Measurements from ENCODE around the gene APOH. TPM values are rescaled to one million over a fixed set of nuclear protein-coding genes. Genes with fewer than 3 reads are reported as not detected.

Gene APOH
- total RNA-seq, 1 donor from 2014 or later, result not detected

DNA sequence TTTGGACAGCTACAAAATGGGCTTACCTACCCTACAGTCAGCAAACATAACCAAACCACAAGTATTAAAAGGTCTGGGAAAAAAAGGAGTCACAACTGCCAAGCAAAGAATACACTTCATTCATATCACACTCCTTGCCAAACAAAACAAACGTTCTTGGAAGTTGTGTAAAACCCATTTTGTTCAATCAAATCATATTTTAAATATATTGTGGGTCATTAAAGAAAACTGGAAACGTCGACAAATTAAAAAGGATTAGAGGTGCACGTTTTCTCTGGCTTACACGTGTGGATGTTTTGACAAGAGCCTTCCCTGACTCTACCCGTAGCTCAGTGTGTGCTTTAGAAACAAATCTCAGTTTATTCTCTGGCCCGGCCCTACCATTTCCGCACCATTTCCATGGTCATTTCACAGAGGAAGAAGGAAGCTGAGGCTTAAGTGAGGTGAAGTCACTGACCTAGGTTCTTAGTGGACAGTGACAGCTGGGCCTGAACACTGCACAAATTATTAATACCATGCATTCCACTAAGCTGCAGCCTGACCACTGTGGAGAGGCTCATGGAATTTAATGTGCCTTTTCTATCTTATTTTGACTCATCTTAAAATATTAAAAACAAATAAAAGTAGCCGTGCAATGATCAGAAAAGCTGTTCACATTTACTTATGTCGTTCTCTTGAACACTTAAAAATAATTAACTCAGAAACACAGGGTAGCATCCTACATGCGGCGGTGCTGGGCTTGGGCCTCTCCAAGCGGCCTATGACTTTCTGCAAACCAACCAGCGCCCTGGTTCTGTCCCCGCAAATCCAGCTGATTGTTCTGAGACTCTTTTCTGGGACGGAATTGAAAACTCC is 38.2 kb downstream of the APOH start:
- H3K4me2 ChIP-seq, result peak overlapping the region; percentile 82
- H3K27ac ChIP-seq, result no peak overlapping the region
- peak overlapping the region; percentile 65 for H2AFZ ChIP-seq (replicated peaks)
- TF ChIP-seq EZH2 (IDR thresholded peaks at IDR 0.05) (no peak), EZH2phosphoT487 (IDR thresholded peaks at IDR 0.05) (no peak)
- TF ChIP-seq, protein P1, sequence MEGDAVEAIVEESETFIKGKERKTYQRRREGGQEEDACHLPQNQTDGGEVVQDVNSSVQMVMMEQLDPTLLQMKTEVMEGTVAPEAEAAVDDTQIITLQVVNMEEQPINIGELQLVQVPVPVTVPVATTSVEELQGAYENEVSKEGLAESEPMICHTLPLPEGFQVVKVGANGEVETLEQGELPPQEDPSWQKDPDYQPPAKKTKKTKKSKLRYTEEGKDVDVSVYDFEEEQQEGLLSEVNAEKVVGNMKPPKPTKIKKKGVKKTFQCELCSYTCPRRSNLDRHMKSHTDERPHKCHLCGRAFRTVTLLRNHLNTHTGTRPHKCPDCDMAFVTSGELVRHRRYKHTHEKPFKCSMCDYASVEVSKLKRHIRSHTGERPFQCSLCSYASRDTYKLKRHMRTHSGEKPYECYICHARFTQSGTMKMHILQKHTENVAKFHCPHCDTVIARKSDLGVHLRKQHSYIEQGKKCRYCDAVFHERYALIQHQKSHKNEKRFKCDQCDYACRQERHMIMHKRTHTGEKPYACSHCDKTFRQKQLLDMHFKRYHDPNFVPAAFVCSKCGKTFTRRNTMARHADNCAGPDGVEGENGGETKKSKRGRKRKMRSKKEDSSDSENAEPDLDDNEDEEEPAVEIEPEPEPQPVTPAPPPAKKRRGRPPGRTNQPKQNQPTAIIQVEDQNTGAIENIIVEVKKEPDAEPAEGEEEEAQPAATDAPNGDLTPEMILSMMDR (IDR thresholded peaks at IDR 0.05), result no peak
- no peaks in the 10 kb centered on the region for H3K36me3 ChIP-seq
- peaks cover 20% of the 10 kb centered on the region for H4K20me1 ChIP-seq (ENCODE audit: low read depth)
- H3K9me3 ChIP-seq (ENCODE audit: low read depth), result no peaks in the 10 kb centered on the region
- peaks cover 4% of the 10 kb centered on the region for H3F3A ChIP-seq (ENCODE audit: low read depth)
- peaks cover 24% of the 10 kb centered on the region for H3K4me1 Mint-ChIP-seq
- peak overlapping the region; percentile 64 for H3K4me3 ChIP-seq
- peaks cover 19% of the 10 kb centered on the region for H3K4me1 ChIP-seq
- H3K9ac ChIP-seq, result no peak overlapping the region
- peak overlapping the region; percentile 43 for H3K27ac Mint-ChIP-seq
- H3K9me3 Mint-ChIP-seq, result no peaks in the 10 kb centered on the region
- H3K27me3 ChIP-seq, result no peaks in the 10 kb centered on the region
- no peaks in the 10 kb centered on the region for H3K36me3 Mint-ChIP-seq
- H3K79me2 ChIP-seq (ENCODE audit: low read depth), result peaks cover 29% of the 10 kb centered on the region
- H3K27me3 Mint-ChIP-seq (ENCODE audit: insufficient read depth, low read depth), result peaks cover 3% of the 10 kb centered on the region
- DNase-seq (ENCODE audit: low spot score), result peak; percentile 5
- H3K4me3 Mint-ChIP-seq, result peak overlapping the region; percentile 95

DNA sequence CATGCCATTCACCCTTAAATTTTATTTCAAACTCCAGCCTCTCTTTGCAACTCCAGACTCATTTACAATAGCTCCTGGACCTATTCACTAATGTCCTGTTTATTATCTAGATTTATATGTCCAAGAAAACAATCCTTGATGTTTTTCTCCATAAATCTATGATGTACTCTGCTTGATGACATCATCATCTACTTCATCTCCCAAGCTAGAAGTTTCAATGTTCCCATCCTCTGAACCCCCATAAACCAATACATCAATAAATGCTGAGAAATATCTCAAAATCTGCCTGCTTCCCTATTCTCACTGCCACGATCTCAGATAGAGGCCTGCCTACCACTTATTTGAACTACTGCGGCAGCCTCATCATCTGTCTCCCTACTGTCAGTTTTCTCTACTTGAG is 41.5 kb downstream of the APOH start:
- Mint-ChIP-seq H3K9me3 (peaks cover 4% of the 10 kb centered on the region), H3K4me3 (no peak overlapping the region), H3K27me3 (ENCODE audit: insufficient read depth, low read depth) (peaks cover 3% of the 10 kb centered on the region), H3K27ac (no peak overlapping the region), H3K36me3 (peaks cover 16% of the 10 kb centered on the region), H3K4me1 (peaks cover 14% of the 10 kb centered on the region)
- peaks cover 4% of the 10 kb centered on the region for H3F3A ChIP-seq (ENCODE audit: low read depth)
- H3K9ac ChIP-seq, result no peak overlapping the region
- H4K20me1 ChIP-seq (ENCODE audit: low read depth), result peaks cover 23% of the 10 kb centered on the region
- TF ChIP-seq EZH2phosphoT487 (IDR thresholded peaks at IDR 0.05), result no peak
- no peak for TF ChIP-seq EZH2 (IDR thresholded peaks at IDR 0.05)
- TF ChIP-seq, protein P1 (IDR thresholded peaks at IDR 0.05), result no peak
- H3K36me3 ChIP-seq, result no peaks in the 10 kb centered on the region
- H3K4me1 ChIP-seq, result peaks cover 23% of the 10 kb centered on the region
- H2AFZ ChIP-seq (replicated peaks), result no peak overlapping the region
- H3K9me3 ChIP-seq (ENCODE audit: low read depth), result no peaks in the 10 kb centered on the region
- H3K4me2 ChIP-seq, result no peak overlapping the region
- H3K79me2 ChIP-seq (ENCODE audit: low read depth), result peaks cover 50% of the 10 kb centered on the region
- no peak overlapping the region for H3K4me3 ChIP-seq
- no peak overlapping the region for H3K27ac ChIP-seq
- no peak for DNase-seq (ENCODE audit: low spot score)
- no peaks in the 10 kb centered on the region for H3K27me3 ChIP-seq

DNA sequence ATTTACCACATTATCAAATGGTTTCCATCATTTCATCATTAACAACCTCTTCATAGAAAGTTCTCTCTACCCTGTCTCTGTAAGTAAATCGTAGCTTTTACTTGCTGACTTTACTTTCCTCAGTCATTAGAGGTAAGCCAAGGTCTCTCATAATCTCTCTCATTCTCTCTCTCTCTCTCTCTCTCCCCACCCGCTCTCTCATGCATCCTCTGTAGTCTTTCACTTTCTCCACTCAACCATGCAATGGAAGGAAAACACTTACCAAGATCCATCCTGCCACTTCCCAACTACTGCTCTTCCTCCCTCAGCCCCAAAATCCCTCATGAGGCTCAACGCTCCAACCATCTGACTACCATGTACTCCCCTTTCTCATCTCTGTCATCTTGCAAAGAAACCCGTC is 43.4 kb downstream of the APOH start:
- no peak for TF ChIP-seq EZH2phosphoT487 (IDR thresholded peaks at IDR 0.05)
- TF ChIP-seq EZH2 (IDR thresholded peaks at IDR 0.05), result no peak
- TF ChIP-seq, protein P1 (IDR thresholded peaks at IDR 0.05), result no peak
- Histone ChIP-seq H3K4me3 (no peak overlapping the region), H3K9ac (no peak overlapping the region), H3K4me1 (peaks cover 16% of the 10 kb centered on the region), H3K27ac (no peak overlapping the region), H3K27me3 (no peaks in the 10 kb centered on the region), H3K79me2 (ENCODE audit: low read depth) (peaks cover 43% of the 10 kb centered on the region), H3K36me3 (no peaks in the 10 kb centered on the region), H3K4me2 (peak overlapping the region; percentile 25), H3F3A (ENCODE audit: low read depth) (no peaks in the 10 kb centered on the region), H3K9me3 (ENCODE audit: low read depth) (no peaks in the 10 kb centered on the region), H2AFZ (replicated peaks) (no peak overlapping the region), H4K20me1 (ENCODE audit: low read depth) (peaks cover 23% of the 10 kb centered on the region)
- DNase-seq (ENCODE audit: low spot score), result peak; percentile 44
- H3K4me3 Mint-ChIP-seq, result no peak overlapping the region
- peaks cover 6% of the 10 kb centered on the region for H3K4me1 Mint-ChIP-seq
- H3K36me3 Mint-ChIP-seq, result peaks cover 29% of the 10 kb centered on the region
- no peak overlapping the region for H3K27ac Mint-ChIP-seq
- no peaks in the 10 kb centered on the region for H3K27me3 Mint-ChIP-seq (ENCODE audit: insufficient read depth, low read depth)
- H3K9me3 Mint-ChIP-seq, result peaks cover 6% of the 10 kb centered on the region
